ENCODE measurements around the gene KPNA3. TPM values are rescaled to one million over a fixed set of nuclear protein-coding genes. Genes with fewer than 3 reads are reported as not detected.

KPNA3 gene
- total RNA-seq, 5 donors from 2014 or later (not counting 1 experiment from before 2014, with no cell fraction given), result 19.6 to 22.3 (median 21.4) TPM

DNA sequence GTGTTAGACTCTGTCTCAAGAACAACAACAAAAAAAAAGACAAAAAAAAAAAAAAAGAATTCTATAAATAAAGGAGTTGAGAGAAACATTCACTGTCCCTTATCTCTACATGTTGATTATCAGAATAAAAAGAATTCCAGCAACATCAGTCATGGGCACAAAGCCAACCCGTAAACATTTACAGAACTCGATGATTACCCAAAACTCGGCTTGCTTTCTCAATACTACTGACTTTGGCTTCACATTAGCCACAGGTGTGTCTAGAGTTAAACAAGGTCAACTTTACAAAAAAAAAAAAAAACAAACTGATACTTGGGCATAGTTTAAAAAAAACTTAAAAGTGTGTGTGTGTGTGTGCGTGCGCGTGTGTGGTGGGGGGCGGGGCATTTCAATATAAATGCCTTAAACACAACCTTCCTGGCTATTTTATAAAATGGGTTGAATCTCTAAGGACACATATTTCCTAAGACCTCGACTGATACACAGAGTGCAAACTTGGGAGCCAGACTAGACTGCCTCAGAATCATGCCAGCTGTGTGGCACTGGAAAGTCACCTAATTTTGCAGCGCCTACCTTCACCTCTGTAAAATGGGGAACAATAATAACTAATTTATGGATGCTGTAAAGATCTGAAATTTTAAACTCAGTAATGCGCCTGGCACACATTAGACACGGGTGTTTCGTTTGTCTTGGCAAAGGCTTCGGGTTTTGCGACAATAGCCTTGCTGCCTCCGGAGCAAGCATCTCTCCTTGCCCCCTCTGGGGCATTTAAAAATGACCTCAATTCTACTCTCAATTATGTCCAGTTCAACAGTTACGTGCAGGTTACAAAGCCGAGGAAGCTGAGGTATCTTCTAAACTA, 102.1 kb downstream of the KPNA3 start:
- ChIA-PET POLR2A (interaction anchor here (0.6 to 1.1 kb wide), 4 partner anchors 101 to 408 kb away, joined by 3 to 8 read pairs (median 3); no protein-coding TSS in a partner anchor), CTCF (interaction anchor here (0.6 to 1.0 kb wide), 3 partner anchors 16 to 88 kb away, joined by 3 to 11 read pairs (median 4); no protein-coding TSS in a partner anchor)
- ATAC-seq (replicated peaks in 1 of 4), result peak in 2 of 4 experiments; percentile 1 to 2
- H3K4me3 ChIP-seq (ENCODE audit: control insufficient read depth in 1 of 2, extremely low read depth in 1 of 2, low read length in 1 of 2), result peak overlapping the region; percentile 75 to 88
- peaks cover 28 to 50% (median 34%) of the 10 kb centered on the region in 3 donors for H3K4me1 Mint-ChIP-seq
- no peaks in the 10 kb centered on the region for H3K9me3 Mint-ChIP-seq
- H3K27me3 Mint-ChIP-seq, result no peaks in the 10 kb centered on the region
- H3K27me3 ChIP-seq (replicated peaks in 1 of 2; ENCODE audit: control insufficient read depth in 2 of 2, extremely low read depth in 1 of 2, insufficient read depth in 2 of 2, low read length in 1 of 2), result no peaks in the 10 kb centered on the region
- H3K36me3 Mint-ChIP-seq, result peaks cover 5% of the 10 kb centered on the region
- H3K9me3 ChIP-seq, result no peaks in the 10 kb centered on the region
- peak overlapping the region; percentile 81 to 87 (median 86) for H3K4me3 Mint-ChIP-seq
- H3K4me1 ChIP-seq (ENCODE audit: control insufficient read depth in 1 of 2, extremely low read depth in 1 of 2, insufficient read depth in 2 of 2, low read length in 2 of 2), result peaks cover 6 to 17% of the 10 kb centered on the region in 2 experiments
- peaks cover 0 to 2% of the 10 kb centered on the region in 2 donors for H3K36me3 ChIP-seq (ENCODE audit: control insufficient read depth in 2 of 2, extremely low read depth in 1 of 2, insufficient read depth in 1 of 2, low read length in 1 of 2)
- H3K27ac Mint-ChIP-seq, result peak overlapping the region; percentile 50 to 82
- no peak overlapping the region for H3K27ac ChIP-seq (ENCODE audit: low read length)
- WGBS (ENCODE audit: insufficient coverage), result 25% methylated on average over 8 of the region's 17 CpGs
- peak in 2 of 35 experiments; percentile 4 to 6 for DNase-seq

DNA sequence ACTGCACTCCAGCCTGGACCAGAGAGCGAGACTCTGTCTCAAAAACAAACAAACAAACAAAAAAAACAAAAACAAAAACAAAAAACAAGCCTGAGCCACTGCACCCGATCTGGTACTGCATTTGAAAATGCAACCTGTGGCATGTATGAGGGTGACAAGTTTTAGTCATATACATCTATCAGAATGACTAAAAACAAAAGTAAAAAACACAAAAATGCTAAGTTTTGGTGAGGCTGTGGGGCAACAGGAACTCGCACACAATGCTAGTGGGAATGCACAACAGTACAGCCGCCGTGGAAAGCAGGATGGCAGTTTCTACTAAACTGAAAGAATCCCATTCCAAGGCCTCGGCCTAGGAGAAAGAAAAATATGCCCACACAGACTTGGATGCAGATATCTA, 109.0 kb downstream of the KPNA3 start:
- H3K27me3 Mint-ChIP-seq, result no peaks in the 10 kb centered on the region
- ChIA-PET POLR2A (no interaction called here), CTCF (interaction anchor here in 1 of 2 donors (0.6 kb wide), 1 partner anchor 452 kb away, joined by 4 read pairs; no protein-coding TSS in a partner anchor)
- Histone ChIP-seq H3K27ac (ENCODE audit: low read length) (no peak overlapping the region), H3K4me3 (ENCODE audit: control insufficient read depth in 1 of 2, extremely low read depth in 1 of 2, low read length in 1 of 2) (no peak overlapping the region), H3K36me3 (ENCODE audit: control insufficient read depth in 2 of 2, extremely low read depth in 1 of 2, insufficient read depth in 1 of 2, low read length in 1 of 2) (peaks cover 0 to 2% of the 10 kb centered on the region in 2 donors), H3K4me1 (ENCODE audit: control insufficient read depth in 1 of 2, extremely low read depth in 1 of 2, insufficient read depth in 2 of 2, low read length in 2 of 2) (no peaks in the 10 kb centered on the region), H3K9me3 (no peaks in the 10 kb centered on the region), H3K27me3 (replicated peaks in 1 of 2; ENCODE audit: control insufficient read depth in 2 of 2, extremely low read depth in 1 of 2, insufficient read depth in 2 of 2, low read length in 1 of 2) (no peaks in the 10 kb centered on the region)
- H3K27ac Mint-ChIP-seq, result no peak overlapping the region
- no peak overlapping the region for H3K4me3 Mint-ChIP-seq
- no peaks in the 10 kb centered on the region for H3K9me3 Mint-ChIP-seq
- no peak for ATAC-seq (replicated peaks in 1 of 4)
- DNase-seq, result no peak
- peaks cover 27 to 52% (median 32%) of the 10 kb centered on the region in 3 donors for H3K4me1 Mint-ChIP-seq
- peaks cover 5% of the 10 kb centered on the region for H3K36me3 Mint-ChIP-seq
- WGBS (ENCODE audit: insufficient coverage), result 20% methylated on average over 3 of the region's 6 CpGs

DNA sequence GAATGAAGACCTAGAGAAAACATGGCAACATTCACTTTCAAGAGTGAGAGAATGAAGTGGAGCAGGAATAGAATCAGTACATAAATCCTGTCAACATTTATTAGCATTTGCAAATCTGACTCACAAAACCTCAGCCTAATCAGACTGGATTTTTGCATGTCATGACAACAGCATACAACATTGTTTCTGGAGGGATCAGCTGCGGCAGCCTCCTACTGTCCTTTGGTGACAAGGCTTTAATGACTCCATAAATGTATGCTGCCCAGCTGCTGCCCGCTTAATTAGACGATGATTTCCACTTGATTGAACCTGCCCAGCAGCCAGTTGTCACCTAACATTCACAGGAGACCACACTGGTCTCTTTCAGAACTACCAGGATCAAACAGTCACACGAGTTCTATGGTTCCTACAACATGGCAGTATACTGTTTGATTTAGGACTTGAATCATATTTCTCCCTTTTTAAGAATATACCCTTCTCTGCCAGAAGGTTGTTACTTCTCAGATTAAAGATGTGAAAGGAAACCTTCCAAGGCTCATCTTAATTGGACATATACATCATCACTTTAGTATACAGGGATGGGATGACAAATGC, 110.5 kb downstream of the KPNA3 start:
- DNase-seq (no peak), ATAC-seq (replicated peaks in 1 of 4) (no peak)
- H3K27ac Mint-ChIP-seq, result no peak overlapping the region
- H3K4me1 Mint-ChIP-seq, result peaks cover 20 to 44% (median 26%) of the 10 kb centered on the region in 3 donors
- Histone ChIP-seq H3K9me3 (no peaks in the 10 kb centered on the region), H3K27ac (ENCODE audit: low read length) (no peak overlapping the region), H3K4me1 (ENCODE audit: control insufficient read depth in 1 of 2, extremely low read depth in 1 of 2, insufficient read depth in 2 of 2, low read length in 2 of 2) (no peaks in the 10 kb centered on the region), H3K36me3 (ENCODE audit: control insufficient read depth in 2 of 2, extremely low read depth in 1 of 2, insufficient read depth in 1 of 2, low read length in 1 of 2) (no peaks in the 10 kb centered on the region), H3K4me3 (ENCODE audit: control insufficient read depth in 1 of 2, extremely low read depth in 1 of 2, low read length in 1 of 2) (no peak overlapping the region), H3K27me3 (replicated peaks in 1 of 2; ENCODE audit: control insufficient read depth in 2 of 2, extremely low read depth in 1 of 2, insufficient read depth in 2 of 2, low read length in 1 of 2) (no peaks in the 10 kb centered on the region)
- H3K4me3 Mint-ChIP-seq, result no peak overlapping the region
- H3K27me3 Mint-ChIP-seq, result no peaks in the 10 kb centered on the region
- H3K9me3 Mint-ChIP-seq, result no peaks in the 10 kb centered on the region
- POLR2A ChIA-PET, result no interaction called here
- CTCF ChIA-PET, result no interaction called here
- H3K36me3 Mint-ChIP-seq, result peaks cover 12% of the 10 kb centered on the region
- 96% methylated on average over 3 of the region's 4 CpGs for WGBS (ENCODE audit: insufficient coverage)

DNA sequence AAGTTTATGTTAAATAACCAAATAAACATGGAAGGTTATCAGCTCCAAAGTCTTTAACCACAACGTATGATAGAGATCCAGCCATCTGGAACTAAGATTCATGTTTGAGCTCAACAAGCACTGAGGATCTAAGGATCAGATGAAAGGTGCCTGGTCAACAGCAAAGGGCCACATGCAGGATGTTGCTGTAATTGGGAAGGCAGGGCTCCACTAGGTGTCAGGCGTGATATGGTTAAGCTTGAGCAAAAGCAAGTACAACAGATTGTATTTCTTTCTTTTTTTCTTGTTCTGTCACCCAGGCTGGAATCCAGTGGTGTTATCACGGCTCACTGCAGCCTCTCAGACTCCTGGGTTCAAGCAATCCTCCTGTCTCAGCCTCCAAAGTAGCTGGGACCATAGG, 113.2 kb downstream of the KPNA3 start:
- H3K9me3 Mint-ChIP-seq, result no peaks in the 10 kb centered on the region
- ATAC-seq (replicated peaks in 1 of 4) (peak in 1 of 4 experiments; percentile 26), DNase-seq (peak in 3 of 35 experiments; percentile 7 to 29 (median 12))
- peaks cover 18% of the 10 kb centered on the region for H3K36me3 Mint-ChIP-seq
- no peak overlapping the region for H3K4me3 Mint-ChIP-seq
- Histone ChIP-seq H3K27ac (ENCODE audit: low read length) (no peak overlapping the region), H3K9me3 (no peaks in the 10 kb centered on the region), H3K4me3 (ENCODE audit: control insufficient read depth in 1 of 2, extremely low read depth in 1 of 2, low read length in 1 of 2) (no peak overlapping the region), H3K36me3 (ENCODE audit: control insufficient read depth in 2 of 2, extremely low read depth in 1 of 2, insufficient read depth in 1 of 2, low read length in 1 of 2) (peaks cover 0 to 2% of the 10 kb centered on the region in 2 donors), H3K4me1 (ENCODE audit: control insufficient read depth in 1 of 2, extremely low read depth in 1 of 2, insufficient read depth in 2 of 2, low read length in 2 of 2) (no peaks in the 10 kb centered on the region), H3K27me3 (replicated peaks in 1 of 2; ENCODE audit: control insufficient read depth in 2 of 2, extremely low read depth in 1 of 2, insufficient read depth in 2 of 2, low read length in 1 of 2) (no peaks in the 10 kb centered on the region)
- ChIA-PET CTCF (interaction anchor here in 1 of 2 donors (0.9 kb wide), 1 partner anchor 166 kb away, joined by 3 read pairs; no protein-coding TSS in a partner anchor), POLR2A (interaction anchor here (0.6 to 1.2 kb wide), 2 partner anchors 111 to 112 kb away, joined by 4 to 8 read pairs; no protein-coding TSS in a partner anchor)
- H3K4me1 Mint-ChIP-seq, result peaks cover 7 to 25% (median 11%) of the 10 kb centered on the region in 3 donors
- H3K27me3 Mint-ChIP-seq, result no peaks in the 10 kb centered on the region
- no peak overlapping the region for H3K27ac Mint-ChIP-seq
- WGBS (ENCODE audit: insufficient coverage), result 75% methylated on average over 1 of the region's 3 CpGs

DNA sequence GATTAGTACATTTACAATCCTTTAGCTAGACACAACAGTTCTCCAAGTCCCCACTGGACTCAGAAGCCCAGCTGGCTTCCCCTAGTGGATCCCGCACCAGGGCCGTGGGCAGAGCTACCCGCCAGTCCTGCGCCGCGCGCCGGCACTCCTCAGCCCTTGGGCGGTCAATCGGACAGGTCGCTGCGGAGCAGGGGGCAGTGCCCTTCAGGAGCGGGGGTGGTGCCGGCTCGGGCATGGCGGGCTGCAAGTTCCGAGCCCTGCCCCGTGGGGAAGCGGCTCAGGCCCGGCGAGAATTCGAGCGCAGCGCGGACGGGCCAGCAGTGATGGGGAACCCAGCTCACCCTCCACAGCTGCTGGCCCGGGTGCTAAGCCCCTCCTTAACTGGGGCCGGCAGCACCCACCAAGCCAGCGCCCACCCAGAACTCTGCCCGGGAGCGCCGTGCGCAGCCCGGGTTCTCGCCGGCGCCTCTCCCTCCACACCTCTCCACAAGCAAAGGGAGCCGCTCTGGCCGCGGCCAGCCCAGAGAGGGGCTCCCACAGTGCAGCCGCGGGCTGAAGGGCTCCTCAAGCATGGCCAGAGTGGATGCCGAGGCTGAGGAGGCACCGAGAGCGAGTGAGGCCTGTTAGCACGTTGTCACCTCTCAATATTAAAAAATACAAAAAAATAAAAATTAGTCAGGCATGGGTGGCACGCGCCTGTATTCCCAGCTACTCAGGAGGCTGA, 114.1 kb downstream of the KPNA3 start:
- Mint-ChIP-seq H3K27ac (no peak overlapping the region), H3K4me1 (peaks cover 5 to 18% (median 7%) of the 10 kb centered on the region in 3 donors), H3K4me3 (no peak overlapping the region), H3K9me3 (no peaks in the 10 kb centered on the region), H3K27me3 (no peaks in the 10 kb centered on the region), H3K36me3 (peaks cover 18% of the 10 kb centered on the region)
- Histone ChIP-seq H3K36me3 (ENCODE audit: control insufficient read depth in 2 of 2, extremely low read depth in 1 of 2, insufficient read depth in 1 of 2, low read length in 1 of 2) (peaks cover 0 to 2% of the 10 kb centered on the region in 2 donors), H3K27ac (ENCODE audit: low read length) (no peak overlapping the region), H3K4me3 (ENCODE audit: control insufficient read depth in 1 of 2, extremely low read depth in 1 of 2, low read length in 1 of 2) (no peak overlapping the region), H3K27me3 (replicated peaks in 1 of 2; ENCODE audit: control insufficient read depth in 2 of 2, extremely low read depth in 1 of 2, insufficient read depth in 2 of 2, low read length in 1 of 2) (no peaks in the 10 kb centered on the region), H3K9me3 (no peaks in the 10 kb centered on the region), H3K4me1 (ENCODE audit: control insufficient read depth in 1 of 2, extremely low read depth in 1 of 2, insufficient read depth in 2 of 2, low read length in 2 of 2) (no peaks in the 10 kb centered on the region)
- ChIA-PET CTCF (interaction anchor here in 1 of 2 donors (0.6 kb wide), 1 partner anchor 369 kb away, joined by 5 read pairs; no protein-coding TSS in a partner anchor), POLR2A (interaction anchor here in 1 of 2 donors (1.2 kb wide), 1 partner anchor 113 kb away, joined by 4 read pairs; no protein-coding TSS in a partner anchor)
- ATAC-seq (replicated peaks in 1 of 4), result no peak
- no peak for DNase-seq
- 97% methylated on average over 15 of the region's 48 CpGs for WGBS (ENCODE audit: insufficient coverage)
